ENCODE data around the gene SYTL2.
A peak's percentile ranks its signal among the peaks of the same experiment; 100 is the strongest.

The SYTL2 gene

DNA sequence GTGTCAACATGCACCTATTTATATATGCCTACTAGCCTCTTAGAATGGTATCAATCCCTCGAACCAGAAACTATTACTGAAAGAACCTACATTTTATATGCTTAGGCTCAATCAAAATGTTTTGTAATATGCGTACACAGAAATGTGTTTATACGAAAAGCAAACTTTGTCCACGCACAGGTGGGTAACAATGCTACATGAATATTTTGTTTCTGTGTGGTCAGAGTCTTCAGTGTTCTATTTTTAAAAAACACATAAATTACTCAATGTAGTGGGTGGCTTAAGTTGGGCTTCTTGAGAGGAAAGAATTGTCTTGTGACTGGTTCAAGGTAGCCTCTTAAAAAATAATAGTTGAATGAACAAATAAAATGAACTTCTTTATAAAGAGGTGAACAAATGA, 46.1 kb downstream of the SYTL2 start:
- DNase-seq (ENCODE audit: low read depth in 3 of 3, low spot score in 1 of 3) = no peak

DNA sequence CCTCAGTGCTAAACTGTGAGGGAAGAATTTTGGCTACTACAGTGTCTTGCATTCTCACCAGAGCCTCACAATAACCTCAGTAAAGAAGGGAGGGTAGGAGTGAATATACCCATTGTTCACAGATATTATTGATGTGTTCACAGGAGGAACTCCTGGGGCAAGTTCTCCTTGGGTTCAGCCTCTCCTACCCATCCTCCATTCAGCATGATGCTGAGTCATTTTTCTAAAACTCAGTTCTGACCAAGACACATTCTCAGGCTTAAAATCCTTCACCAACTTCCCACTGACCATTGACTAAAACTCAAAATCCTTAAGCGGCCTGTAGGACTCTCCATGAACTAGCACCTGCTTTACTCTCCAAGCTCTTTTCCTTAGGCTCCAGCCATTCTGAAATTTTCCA, 48.7 kb downstream of the SYTL2 start:
- DNase-seq (ENCODE audit: low read depth in 3 of 3, low spot score in 1 of 3) = no peak

DNA sequence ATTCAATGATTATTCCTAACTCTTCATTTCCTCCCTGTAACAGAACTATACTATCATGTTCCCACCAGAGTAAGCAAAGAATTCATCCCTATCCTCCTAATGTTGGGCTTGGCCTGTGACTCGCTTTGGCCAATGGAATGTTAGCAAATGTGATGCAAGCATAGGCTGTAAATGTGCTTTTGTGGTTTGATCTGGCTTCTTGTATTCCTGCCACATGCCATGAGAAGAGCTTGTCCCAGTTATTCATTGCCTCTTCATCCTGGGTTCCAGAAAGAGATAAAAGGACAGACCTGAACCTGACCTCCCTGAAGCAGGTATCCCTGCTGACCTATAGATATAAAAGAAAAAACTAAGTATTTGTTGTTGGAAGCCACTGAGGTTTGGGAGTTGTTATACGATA, 51.0 kb downstream of the SYTL2 start:
- DNase-seq (ENCODE audit: low read depth in 3 of 3, low spot score in 1 of 3) = no peak

DNA sequence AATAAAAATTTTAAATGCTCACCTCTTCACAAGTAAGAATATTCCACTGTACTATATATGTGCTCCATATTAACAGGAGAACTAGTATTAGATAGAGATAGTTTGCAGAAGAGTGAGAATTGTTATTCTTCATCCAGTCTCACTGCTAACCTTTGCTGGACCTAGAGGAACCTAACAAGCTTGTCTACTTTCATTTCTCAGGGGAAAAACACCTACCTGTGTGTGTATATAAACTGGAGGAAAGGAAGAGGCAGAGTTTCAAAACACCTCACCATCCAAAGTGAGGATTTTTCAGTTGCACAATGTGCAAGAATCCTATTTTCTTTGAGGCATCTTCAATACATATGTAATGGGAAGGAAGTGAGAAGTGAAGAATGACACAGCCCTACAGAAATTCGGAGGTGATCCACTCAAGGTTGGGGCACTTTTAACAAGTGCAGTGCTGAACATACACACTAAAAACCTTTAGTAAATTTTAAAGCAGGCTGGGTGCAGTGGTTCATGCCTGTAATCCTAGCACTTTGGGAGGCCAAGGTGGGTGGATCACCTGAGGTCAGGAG, 52.4 kb downstream of the SYTL2 start:
- no peak for DNase-seq (ENCODE audit: low read depth in 3 of 3, low spot score in 1 of 3)

DNA sequence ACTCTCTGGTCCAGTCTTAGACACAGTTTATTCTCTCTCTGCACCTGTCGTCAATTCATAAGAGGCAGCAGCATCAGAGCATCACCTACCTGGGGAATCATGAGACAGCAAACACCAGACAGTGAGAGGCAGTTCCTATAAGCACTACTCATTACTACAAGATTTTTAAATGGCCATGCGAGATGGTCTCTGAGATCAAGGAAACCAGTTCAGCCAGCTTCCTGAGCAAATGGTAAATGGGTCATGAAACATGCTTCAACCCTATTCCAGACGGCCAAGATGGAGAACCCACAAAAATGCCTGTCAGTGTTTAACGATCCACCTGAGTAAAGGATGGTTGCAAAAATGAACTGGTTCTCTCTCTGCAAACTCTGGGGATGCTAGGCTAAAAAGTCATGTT, 52.9 kb downstream of the SYTL2 start:
- no peak for DNase-seq (ENCODE audit: low read depth in 3 of 3, low spot score in 1 of 3)

DNA sequence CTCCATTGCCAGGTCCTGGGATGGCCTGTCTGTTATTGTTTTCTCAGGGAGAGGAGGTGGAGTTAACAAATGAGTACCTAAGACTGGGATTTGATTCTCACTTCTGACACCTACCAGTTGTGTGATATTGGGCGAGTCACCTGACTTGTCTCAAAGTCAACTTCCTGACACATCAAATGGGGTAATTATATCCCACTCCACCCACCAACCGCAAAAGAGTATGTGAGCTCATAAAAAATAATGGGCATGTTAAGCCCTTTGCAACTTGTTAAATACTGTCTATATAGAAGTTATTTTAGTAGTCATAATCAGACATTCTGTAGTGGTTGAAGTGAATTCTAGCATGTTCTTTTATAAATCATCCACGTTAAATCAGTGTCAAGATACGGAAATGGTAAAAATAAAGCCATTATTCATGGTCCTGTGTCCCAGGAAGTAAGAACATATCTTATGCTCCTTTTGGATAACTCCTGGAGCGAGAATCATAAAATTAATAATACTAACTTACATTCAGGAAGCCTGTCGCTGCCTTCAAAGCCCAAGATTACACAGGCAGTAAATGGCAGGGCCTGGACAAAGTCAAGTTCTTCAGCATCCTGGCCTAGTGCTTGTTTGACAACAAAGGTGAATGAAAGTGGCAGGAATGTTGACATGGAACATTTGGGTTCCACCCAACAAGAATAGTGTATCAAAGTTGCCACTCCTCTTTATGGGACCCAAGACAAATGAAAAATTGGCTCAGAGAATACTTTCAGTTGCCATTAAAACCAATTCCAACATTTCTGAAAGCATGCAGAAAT, 54.3 kb downstream of the SYTL2 start:
- DNase-seq (ENCODE audit: low read depth in 3 of 3, low spot score in 1 of 3) = no peak

DNA sequence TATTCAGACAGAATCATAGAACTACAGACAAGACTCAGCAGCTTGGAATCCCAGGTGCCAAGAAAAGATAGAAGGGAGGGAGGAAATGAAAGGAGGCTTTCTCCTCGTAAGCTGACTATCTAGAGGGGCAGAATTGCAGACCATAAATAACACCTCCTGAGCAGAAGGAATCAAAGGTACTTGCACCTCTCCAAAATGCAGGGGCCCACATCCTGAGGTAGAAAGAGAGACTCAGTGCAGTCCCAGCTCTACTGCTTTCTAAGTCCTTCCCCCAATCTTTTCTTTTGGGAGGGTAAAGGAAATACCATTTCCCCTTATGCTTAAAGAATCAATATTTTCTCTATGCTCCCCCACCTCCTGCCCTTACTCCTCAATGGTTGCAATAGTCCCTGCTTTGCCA, 55.2 kb downstream of the SYTL2 start:
- DNase-seq (ENCODE audit: low read depth in 3 of 3, low spot score in 1 of 3) = no peak

DNA sequence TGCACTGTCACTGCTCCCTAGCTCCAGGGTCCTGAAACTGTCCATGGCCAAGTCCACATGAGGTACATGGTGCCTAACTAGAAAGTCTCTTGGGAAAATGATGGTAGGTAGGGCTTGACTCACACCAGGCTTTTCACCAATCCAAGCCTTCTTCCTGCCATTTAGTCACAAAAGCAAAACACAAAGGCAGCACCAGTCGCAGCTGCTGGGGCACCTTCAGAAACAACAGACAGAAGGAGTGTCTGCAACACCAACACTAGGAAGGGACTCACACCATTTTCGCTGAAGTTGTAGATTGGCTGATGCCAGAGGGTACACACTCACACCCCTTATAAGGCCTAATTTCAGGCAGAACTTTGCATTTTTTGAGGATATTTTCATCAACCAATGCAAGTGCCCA, 55.7 kb downstream of the SYTL2 start:
- DNase-seq (ENCODE audit: low read depth in 3 of 3, low spot score in 1 of 3) = no peak

DNA sequence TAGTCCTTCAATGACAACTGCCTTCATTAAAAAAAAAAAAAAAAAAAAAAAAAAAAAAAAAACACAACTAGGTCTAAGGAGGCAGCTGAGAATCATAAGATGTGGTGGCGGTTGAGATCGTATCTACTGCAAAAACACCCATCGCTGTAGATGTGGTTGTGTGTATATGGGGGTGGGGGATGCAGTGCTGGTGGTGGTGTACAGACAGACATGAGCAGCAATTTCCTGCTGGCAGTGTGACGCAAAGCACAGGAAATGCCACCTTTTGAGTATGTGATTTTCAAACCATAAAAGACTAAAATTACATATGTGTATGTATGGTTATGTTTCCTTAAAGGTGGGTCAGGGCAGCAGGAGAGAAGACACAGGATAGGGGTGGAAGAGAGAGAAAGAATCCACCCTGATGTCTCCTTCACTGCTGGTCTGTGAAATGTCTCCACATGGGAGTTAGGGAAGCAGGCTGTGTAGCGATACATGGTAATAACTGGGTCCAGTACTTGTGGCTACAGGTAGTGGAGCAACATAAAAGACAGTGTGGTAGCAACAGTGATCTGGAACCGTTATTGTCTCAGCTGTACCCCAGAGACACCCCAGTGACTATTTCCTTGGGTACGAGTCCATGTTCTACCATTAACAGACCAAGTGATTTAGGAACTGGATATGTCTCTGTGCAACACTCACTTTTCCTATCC, 57.9 kb downstream of the SYTL2 start:
- DNase-seq (ENCODE audit: low read depth in 3 of 3, low spot score in 1 of 3) = peak; percentile 53 to 84 (median 74)

DNA sequence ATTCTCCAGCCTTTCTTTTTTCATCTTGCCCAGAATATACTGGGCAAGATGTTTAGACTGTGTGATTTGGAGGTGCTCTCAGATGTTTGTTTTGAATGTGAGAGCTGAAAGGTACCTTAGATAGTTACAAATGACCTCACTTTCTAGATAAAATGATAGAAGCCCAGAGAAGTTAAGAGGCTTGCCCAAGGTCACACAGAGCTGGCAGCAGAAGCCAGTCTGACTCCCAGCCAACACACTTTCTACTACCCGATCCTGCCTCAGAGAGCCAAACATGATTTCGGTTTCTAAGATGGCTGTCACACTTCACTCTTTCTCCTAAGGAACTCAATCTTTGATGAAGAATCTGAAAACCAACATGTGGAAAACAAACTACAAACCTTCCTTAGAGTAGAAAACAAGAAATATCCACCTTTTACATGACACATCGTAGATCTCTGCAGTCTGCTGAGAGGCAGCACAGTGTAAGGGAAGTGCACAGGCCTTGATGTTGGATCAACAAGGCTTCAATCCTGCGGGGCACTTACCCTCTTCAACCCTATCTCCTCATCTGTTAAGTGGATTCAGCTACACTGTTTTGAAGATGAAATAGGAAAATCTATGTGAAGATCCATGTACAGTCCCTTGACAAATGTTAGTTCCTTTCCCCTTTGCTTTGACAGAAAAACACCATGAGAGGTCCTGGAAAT, 58.6 kb downstream of the SYTL2 start:
- no peak for DNase-seq (ENCODE audit: low read depth in 3 of 3, low spot score in 1 of 3)

DNA sequence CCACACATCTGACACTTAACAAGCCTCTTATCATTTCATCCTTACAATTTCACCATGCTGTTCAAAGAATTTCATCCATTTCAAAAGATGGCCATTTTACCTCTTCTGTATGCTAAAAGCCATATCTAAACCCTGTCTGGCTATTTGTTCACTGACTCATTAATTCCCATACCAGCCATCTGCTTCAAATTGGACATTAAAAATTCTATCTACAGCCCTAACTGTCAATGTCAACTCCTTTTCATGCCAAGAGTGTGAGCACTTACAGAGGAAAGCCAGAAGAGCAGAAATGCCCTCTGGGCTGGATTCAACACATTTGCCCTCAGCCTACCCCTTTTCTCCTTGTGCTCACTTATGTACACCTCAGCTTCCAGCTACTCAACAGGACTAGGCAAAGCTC, 59.2 kb downstream of the SYTL2 start:
- DNase-seq (ENCODE audit: low read depth in 3 of 3, low spot score in 1 of 3) = no peak

DNA sequence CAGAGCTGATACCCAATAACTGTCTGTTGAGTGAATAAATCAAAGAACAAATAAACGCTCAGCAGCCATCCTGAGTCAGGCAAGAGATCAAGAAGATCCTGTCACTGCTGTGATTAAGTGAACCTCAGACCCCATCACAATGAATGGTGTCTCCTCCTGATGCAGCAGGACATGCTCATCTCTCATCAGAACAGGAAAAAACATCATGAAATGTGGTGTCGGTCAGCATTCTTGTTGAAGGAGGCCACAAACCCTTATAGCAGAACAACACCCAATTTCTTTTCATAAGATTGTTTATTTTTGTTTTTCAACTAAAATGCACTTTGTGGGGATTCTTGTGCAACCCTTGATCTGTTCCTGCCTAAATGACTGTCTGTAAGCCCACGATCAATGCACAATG, 60.3 kb downstream of the SYTL2 start:
- DNase-seq (ENCODE audit: low read depth in 3 of 3, low spot score in 1 of 3) = no peak

DNA sequence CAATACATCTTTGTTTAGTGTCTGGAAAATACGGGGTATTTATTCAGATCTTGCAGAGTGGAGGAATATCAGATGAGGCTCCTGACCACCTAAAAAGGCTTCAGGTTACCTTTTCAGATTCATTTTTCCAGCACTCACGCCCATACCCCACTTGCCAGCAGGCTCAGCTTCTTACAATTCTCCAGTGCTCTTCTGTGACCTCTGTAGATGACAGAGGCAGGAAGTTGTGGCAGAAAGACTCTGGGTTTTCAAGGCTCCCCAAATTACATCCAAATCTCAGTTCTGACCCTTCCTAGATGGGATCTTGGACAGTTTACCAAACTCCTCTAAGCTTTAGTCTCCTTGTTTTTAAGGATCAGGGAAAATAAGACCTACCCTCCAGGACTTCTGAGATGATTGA, 61.1 kb downstream of the SYTL2 start:
- DNase-seq (ENCODE audit: low read depth in 3 of 3, low spot score in 1 of 3) = no peak

DNA sequence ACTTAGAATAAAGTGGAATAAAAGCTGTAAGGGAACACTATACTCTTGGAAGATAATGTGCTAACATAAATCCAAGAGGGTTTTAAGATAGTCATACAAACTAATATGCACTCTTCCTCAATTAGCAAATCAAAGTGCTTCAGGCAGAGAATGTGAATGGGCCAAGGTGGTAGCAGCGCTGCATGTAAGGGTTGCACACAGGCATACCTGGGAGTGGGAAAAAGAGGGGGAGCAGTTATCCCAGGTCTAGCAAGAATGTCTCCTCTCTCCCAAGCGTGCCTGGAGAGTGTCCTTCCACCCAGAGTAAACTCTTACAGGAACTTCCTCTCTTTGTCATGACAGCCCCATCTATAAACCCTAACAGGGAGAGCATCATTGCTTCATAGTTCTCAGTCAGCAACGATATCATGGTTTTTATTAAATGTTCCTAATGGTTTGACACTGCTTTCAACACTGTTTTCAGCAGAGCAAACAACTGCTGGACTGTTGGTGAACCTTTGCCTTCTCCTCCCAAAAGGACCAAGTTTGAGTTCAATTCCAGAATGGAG, 61.6 kb downstream of the SYTL2 start:
- DNase-seq (ENCODE audit: low read depth in 3 of 3, low spot score in 1 of 3) = no peak

DNA sequence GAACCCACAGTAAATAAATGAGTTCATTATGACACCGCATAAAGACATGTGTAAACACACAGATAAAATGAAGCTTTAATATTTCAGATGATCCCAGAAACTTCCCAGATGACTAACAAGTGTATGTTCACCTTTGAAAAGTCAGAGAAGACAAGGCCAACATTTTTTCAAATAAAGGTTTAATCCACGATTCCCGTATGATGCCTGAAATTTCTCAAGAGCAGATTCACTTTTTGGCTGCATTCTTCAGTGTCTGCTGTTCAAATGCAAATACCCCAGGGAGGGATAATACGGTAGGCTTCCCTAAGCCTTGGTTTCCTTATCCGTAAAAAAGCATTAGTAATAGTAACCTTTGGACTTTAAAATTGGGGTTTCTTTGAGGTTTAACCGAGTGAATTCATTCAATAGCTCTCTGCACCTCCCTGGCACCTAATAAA, 62.5 kb downstream of the SYTL2 start:
- no peak for DNase-seq (ENCODE audit: low read depth in 3 of 3, low spot score in 1 of 3)

DNA sequence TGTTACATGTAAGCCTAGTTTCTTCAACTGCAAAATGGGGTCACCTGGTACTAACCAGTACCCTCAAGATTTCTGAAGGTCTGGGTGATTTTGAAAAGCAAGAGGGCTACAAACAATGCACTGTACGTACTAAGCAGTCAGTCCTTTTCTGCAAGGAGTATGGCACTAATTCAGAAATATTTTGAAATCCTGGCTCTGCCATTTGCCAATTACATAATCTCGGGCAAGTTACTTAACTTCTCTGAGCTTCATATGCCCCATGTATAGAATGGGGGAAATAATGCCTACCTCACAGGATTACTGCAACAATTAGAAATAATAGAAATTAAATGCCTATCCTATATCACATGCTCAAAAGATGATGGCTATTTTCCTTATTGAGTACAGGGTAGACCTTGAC, 64.3 kb downstream of the SYTL2 start:
- no peak for DNase-seq (ENCODE audit: low read depth in 3 of 3, low spot score in 1 of 3)

DNA sequence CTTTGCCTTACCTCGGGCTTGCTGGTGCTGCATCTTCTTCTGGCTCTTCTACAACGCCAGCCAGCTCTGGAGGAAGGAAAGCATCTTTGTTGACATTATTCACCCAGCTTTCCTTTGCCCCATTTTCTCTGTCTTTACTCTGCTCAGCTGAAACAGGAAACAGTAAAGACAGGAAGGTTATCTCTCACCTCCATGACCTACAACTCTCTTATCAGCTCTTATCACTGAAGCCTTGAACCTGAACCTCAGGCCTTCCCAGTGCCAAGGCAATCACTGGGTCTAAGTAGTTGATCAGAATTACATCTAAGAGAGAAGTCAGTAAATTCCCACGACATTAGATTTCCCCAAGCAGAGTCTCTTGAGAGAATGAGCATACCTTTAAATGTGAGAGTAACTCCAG, 65.3 kb downstream of the SYTL2 start:
- DNase-seq (ENCODE audit: low read depth in 3 of 3, low spot score in 1 of 3) = no peak

DNA sequence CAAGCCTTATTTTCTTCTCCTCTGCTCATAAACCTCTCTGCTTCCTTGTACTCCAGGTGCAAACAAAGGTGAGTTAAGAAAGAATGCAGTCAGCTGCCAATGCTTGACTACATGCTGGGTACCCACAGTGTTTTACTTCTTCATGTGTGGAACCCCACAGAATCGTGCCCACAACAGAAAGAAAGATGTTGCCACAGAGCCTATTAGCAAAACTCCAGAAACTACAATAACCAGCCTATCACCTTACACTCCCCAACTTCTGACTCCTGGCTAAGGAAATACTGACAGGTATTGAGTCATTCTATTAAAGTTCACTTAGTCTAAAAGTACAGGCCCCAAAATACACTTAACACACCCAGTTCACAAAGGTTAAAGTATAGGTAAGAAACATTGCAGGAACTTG, 68.1 kb downstream of the SYTL2 start:
- no peak for DNase-seq (ENCODE audit: low read depth in 3 of 3, low spot score in 1 of 3)

DNA sequence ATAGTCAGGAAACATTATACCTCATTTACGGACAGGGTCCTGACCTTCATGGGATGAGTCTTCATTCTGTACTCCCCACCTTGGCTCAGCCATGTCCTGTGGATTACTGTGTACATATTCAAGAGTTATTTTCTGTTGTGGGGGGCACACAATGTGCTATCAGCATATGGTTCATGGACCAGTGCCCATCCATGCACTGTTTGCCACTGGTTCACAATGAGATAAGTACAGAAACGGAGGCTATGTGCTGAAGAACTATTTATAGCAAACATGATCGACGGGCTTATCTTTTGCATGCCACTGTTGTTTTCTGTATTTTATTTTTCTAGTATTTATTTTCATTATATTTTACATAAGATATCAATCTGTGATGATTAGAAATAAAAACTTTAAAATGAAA, 68.6 kb downstream of the SYTL2 start:
- DNase-seq (ENCODE audit: low read depth in 3 of 3, low spot score in 1 of 3) = no peak

DNA sequence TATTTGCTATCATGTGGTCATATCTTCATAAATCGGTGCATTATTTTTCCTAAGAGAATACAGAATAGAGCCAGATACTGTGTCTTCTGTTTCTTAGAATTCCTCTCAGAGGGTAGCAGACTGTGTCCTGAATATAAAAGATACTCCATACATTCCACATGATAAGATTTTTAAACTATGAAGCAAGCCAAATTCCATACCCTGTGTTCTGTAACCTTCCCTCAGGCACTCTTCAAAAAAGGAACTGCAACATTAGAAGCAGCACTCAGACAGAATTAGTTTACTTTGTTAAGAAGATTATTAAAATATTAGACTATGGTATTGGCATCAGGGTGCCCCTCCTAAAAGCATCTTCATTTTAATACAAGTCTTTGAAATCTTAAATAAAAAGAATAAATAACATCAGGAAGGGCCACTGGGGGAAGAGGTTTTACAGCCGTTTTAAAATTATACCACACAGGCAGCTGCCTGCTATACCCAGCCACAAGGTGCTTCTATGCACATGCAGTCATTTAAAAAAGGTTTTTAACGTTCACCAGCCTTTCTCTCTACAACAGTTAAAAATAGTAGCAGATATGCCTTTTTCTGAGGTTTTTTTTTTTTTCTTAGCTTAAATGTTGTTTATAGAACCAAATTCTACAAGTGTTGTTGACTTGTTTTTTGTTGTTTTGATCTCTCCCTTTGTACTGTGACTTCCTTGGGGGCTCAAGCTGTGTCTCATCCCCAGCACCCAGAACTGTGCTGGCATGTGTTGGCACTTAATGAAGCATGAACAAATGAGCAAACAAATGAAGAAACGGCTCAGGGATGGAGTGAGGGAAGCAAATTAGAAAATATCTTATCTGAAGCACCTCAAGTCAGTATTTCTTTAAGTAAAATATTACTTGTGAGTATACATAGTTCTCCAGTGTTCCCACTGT, 70.2 kb downstream of the SYTL2 start:
- no peak for DNase-seq (ENCODE audit: low read depth in 3 of 3, low spot score in 1 of 3)

DNA sequence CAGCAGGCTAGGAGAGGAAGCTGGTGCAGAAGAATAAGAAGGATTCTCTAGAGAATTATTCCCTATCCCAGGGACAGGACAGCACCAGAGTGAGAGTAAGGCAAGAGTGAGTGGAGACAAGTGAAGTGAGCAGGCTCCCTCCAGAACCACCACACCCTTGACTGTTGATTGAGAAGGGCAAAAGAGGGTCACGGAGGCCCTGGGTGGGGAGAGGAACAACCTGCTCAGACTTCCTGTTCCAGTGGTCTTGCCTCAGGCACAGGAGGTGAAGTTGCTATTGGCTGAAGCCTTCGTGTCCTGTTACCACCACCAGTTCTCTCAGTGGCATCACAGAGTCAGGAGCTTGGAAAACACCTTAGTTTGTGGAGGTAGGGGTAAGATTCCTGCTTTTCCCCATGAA, 73.2 kb downstream of the SYTL2 start:
- DNase-seq (ENCODE audit: low read depth in 3 of 3, low spot score in 1 of 3) = no peak

Measured in stimulated activated CD4-positive, alpha-beta T cell treated with anti-CD3 and anti-CD28 coated beads, TNF-alpha, amount 100 ng/mL, for 1 hour (primary cell).